ENCODE data around the gene MRPL39. TPM values are rescaled to one million over a fixed set of nuclear protein-coding genes. Genes with fewer than 3 reads are reported as not detected.

The MRPL39 gene
- total RNA-seq, 2 experiments from 2014 or later = 45.0 to 56.9 TPM

GRCh38 chr21:25582888-25583287 lies 24.4 kb downstream of the MRPL39 start:
- Histone ChIP-seq H3K27ac (ENCODE audit: low read depth, low read length, poor library complexity, severe bottlenecking) (no peak overlapping the region), H3K36me3 (ENCODE audit: insufficient read depth, low read length) (peaks cover 50% of the 10 kb centered on the region), H3K4me2 (ENCODE audit: low read length) (no peak overlapping the region), H3K9me2 (ENCODE audit: insufficient read depth, low read length) (no peaks in the 10 kb centered on the region), H3K79me2 (ENCODE audit: insufficient read depth, low read depth, low read length) (no peaks in the 10 kb centered on the region), H3K4me3 (ENCODE audit: low read depth, low read length, poor library complexity, severe bottlenecking) (no peak overlapping the region), H3K4me1 (ENCODE audit: insufficient read depth, low read length, poor library complexity, severe bottlenecking) (peaks cover 8% of the 10 kb centered on the region), H2AFZ (ENCODE audit: low read length) (no peak overlapping the region), H3K9me3 (ENCODE audit: low read length) (no peaks in the 10 kb centered on the region), H4K20me1 (ENCODE audit: insufficient read depth, low read length) (no peaks in the 10 kb centered on the region)
- intact Hi-C loops (cut with micrococcal nuclease; ENCODE audit: unreplicated experiment) = no loop called here
- CTCF ChIA-PET (ENCODE audit: unreplicated experiment) = no interaction called here
- BruUV-seq (replicated peaks) = no TSS peak
- DNase-seq (ENCODE audit: low spot score) = no peak
- POLR2A ChIA-PET = interaction anchor here (0.6 to 3.0 kb wide), 3 partner anchors 9 to 15 kb away, joined by 3 to 17 read pairs (median 3); no protein-coding TSS in a partner anchor
- no peak for TF ChIP-seq CTCF (conservative IDR thresholded peaks at IDR 0.05; ENCODE audit: low read length)

GRCh38 chr21:25582164-25582790 lies 25.0 kb downstream of the MRPL39 start:
- Histone ChIP-seq H3K9me2 (ENCODE audit: insufficient read depth, low read length) (no peaks in the 10 kb centered on the region), H3K36me3 (ENCODE audit: insufficient read depth, low read length) (peaks cover 50% of the 10 kb centered on the region), H3K4me2 (ENCODE audit: low read length) (no peak overlapping the region), H4K20me1 (ENCODE audit: insufficient read depth, low read length) (no peaks in the 10 kb centered on the region), H3K4me1 (ENCODE audit: insufficient read depth, low read length, poor library complexity, severe bottlenecking) (peaks cover 8% of the 10 kb centered on the region), H3K79me2 (ENCODE audit: insufficient read depth, low read depth, low read length) (no peaks in the 10 kb centered on the region), H3K4me3 (ENCODE audit: low read depth, low read length, poor library complexity, severe bottlenecking) (no peak overlapping the region), H2AFZ (ENCODE audit: low read length) (no peak overlapping the region), H3K27ac (ENCODE audit: low read depth, low read length, poor library complexity, severe bottlenecking) (no peak overlapping the region), H3K9me3 (ENCODE audit: low read length) (no peaks in the 10 kb centered on the region)
- intact Hi-C loops (cut with micrococcal nuclease; ENCODE audit: unreplicated experiment) = no loop called here
- POLR2A ChIA-PET = interaction anchor here (0.6 to 3.0 kb wide), 3 partner anchors 9 to 14 kb away, joined by 3 to 17 read pairs (median 3); no protein-coding TSS in a partner anchor
- DNase-seq (ENCODE audit: low spot score) = no peak
- CTCF ChIA-PET (ENCODE audit: unreplicated experiment) = no interaction called here
- no peak for TF ChIP-seq CTCF (conservative IDR thresholded peaks at IDR 0.05; ENCODE audit: low read length)
- TF ChIP-seq EZH2phosphoT487 (IDR thresholded peaks at IDR 0.05; ENCODE audit: borderline replicate concordance, low read depth, low read length) = no peak
- BruUV-seq (replicated peaks) = no TSS peak

GRCh38 chr21:25581582-25581981 lies 25.7 kb downstream of the MRPL39 start:
- no TSS peak for BruUV-seq (replicated peaks)
- no peak for DNase-seq (ENCODE audit: low spot score)
- TF ChIP-seq EZH2phosphoT487 (IDR thresholded peaks at IDR 0.05; ENCODE audit: borderline replicate concordance, low read depth, low read length) = no peak
- no peak for TF ChIP-seq CTCF (conservative IDR thresholded peaks at IDR 0.05; ENCODE audit: low read length)
- peaks cover 48% of the 10 kb centered on the region for H3K36me3 ChIP-seq (ENCODE audit: insufficient read depth, low read length)
- no peak overlapping the region for H3K4me3 ChIP-seq (ENCODE audit: low read depth, low read length, poor library complexity, severe bottlenecking)
- POLR2A ChIA-PET = interaction anchor here (0.6 kb wide), 1 partner anchor 10 kb away, joined by 3 read pairs; no protein-coding TSS in a partner anchor
- peaks cover 8% of the 10 kb centered on the region for H3K4me1 ChIP-seq (ENCODE audit: insufficient read depth, low read length, poor library complexity, severe bottlenecking)
- H3K9me2 ChIP-seq (ENCODE audit: insufficient read depth, low read length) = no peaks in the 10 kb centered on the region
- intact Hi-C loops (cut with micrococcal nuclease; ENCODE audit: unreplicated experiment) = no loop called here
- no peaks in the 10 kb centered on the region for H3K9me3 ChIP-seq (ENCODE audit: low read length)
- H3K4me2 ChIP-seq (ENCODE audit: low read length) = no peak overlapping the region
- H2AFZ ChIP-seq (ENCODE audit: low read length) = no peak overlapping the region
- no peaks in the 10 kb centered on the region for H3K79me2 ChIP-seq (ENCODE audit: insufficient read depth, low read depth, low read length)
- CTCF ChIA-PET (ENCODE audit: unreplicated experiment) = no interaction called here
- H3K27ac ChIP-seq (ENCODE audit: low read depth, low read length, poor library complexity, severe bottlenecking) = no peak overlapping the region
- H4K20me1 ChIP-seq (ENCODE audit: insufficient read depth, low read length) = no peaks in the 10 kb centered on the region

Data from OCI-LY7 (cell line).